HepG2 (cell line): ENCODE results near the gene NIPAL1. TPM values are rescaled to one million over a fixed set of nuclear protein-coding genes. Genes with fewer than 3 reads are reported as not detected.
A peak's percentile ranks its signal among the peaks of the same experiment; 100 is the strongest.

ENCODE experiments used
- ATAC-seq: fragments of 200-7000 bp; cut with Tn5 transposase; 3 replicates; pipeline ENCODE4 v1.9.1; 2020; ENCODE audit warnings: mild to moderate bottlenecking, moderate library complexity
- BruUV-seq: library from RNA; stranded (reverse); fragments of 400-500 nt; replicated peaks from 2 replicates; lab custom pipeline; 2021; lab: Mats Ljungman, UMichigan
- CTCF ChIA-PET: fragments of 300-600 bp; formaldehyde crosslinking; extraction: SDS; loops from one replicate; lab custom pipeline; 2021; ENCODE audit warnings: low total read pairs, inconsistent platforms, low intra/inter-chr PET ratio; lab: Yijun Ruan, JAX
- POLR2A ChIA-PET: fragments of 350-600 bp; sonication (Branson Sonifier 250); formaldehyde crosslinking; loops from one replicate; lab custom pipeline; 2020; ENCODE audit warnings: antibody characterized with exemption, inconsistent platforms; lab: Yijun Ruan, JAX
- DNase-seq: peaks from one replicate; pipeline ENCODE4 v3.0.0-alpha.2; 2015; ENCODE audit warnings: low spot score
- FAIRE-seq: peaks from 3 replicates; lab custom pipeline; 2011; peaks lifted over from hg19 to GRCh38; lab: Jason Lieb, UNC
- H2AFZ ChIP-seq: one replicate; pipeline ENCODE4 v1.6.1; 2011; ENCODE audit warnings: low read length, inconsistent platforms
- H3K27ac ChIP-seq: fragments of 300-600 bp; 3 replicates; pipeline ENCODE4 v1.8.0; 2011; ENCODE audit warnings: mixed run types, mild to moderate bottlenecking, mixed read lengths, low read length, inconsistent platforms; ENCODE audit not compliant: insufficient read depth; ENCODE audit errors: extremely low read length
- H3K27me3 ChIP-seq, 2 experiments: fragments of 200-600 bp in 1 of 2; 2 replicates in 1 of 2; 3 replicates in 1 of 2; pipeline versions ENCODE4 v1.6.0 to v1.8.0; 2011; ENCODE audit warnings: low read length in 2 of 2, mild to moderate bottlenecking in 2 of 2, moderate library complexity in 2 of 2, inconsistent platforms in 1 of 2; ENCODE audit not compliant: insufficient read depth in 2 of 2, control insufficient read depth in 1 of 2
- H3K36me3 ChIP-seq, 2 experiments: fragments of 200-600 bp in 1 of 2; replicated peaks in 1 of 2; 2 replicates in 1 of 2; 3 replicates in 1 of 2; pipeline versions ENCODE4 v1.5.1 to v1.8.0; 2011; ENCODE audit warnings: low read length in 2 of 2, inconsistent platforms in 1 of 2; ENCODE audit not compliant: insufficient read depth in 2 of 2, control insufficient read depth in 1 of 2
- H3K4me1 ChIP-seq: 2 replicates; pipeline ENCODE4 v1.5.1; 2012; ENCODE audit warnings: low read length, inconsistent platforms; ENCODE audit not compliant: insufficient read depth
- H3K4me2 ChIP-seq: 2 replicates; pipeline ENCODE4 v1.6.0; 2011; ENCODE audit warnings: low read depth, low read length, inconsistent platforms
- H3K4me3 ChIP-seq, 3 experiments: fragments of 200-600 bp in 1 of 3; sonication (generic), shearing (Covaris generic) in 1 of 3; replicated peaks in 1 of 3; 2 replicates each; pipeline ENCODE4 v1.5.1; 2011 to 2016; ENCODE audit warnings: low read length in 3 of 3, inconsistent platforms in 2 of 3, low read depth in 2 of 3, mild to moderate bottlenecking in 2 of 3, control low read depth in 1 of 3, mixed read lengths in 1 of 3; ENCODE audit not compliant: insufficient read depth in 1 of 3
- H3K79me2 ChIP-seq: one replicate; pipeline ENCODE4 v1.6.1; 2011; ENCODE audit warnings: low read length, inconsistent platforms; ENCODE audit not compliant: insufficient read depth
- H3K9ac ChIP-seq: 2 replicates; pipeline ENCODE4 v1.6.0; 2011; ENCODE audit warnings: mild to moderate bottlenecking, low read depth, low read length, inconsistent platforms; ENCODE audit not compliant: insufficient read depth
- H3K9me3 ChIP-seq: 2 replicates; pipeline ENCODE4 v1.5.1; 2012; ENCODE audit warnings: mild to moderate bottlenecking, low read length
- H4K20me1 ChIP-seq: 2 replicates; pipeline ENCODE4 v1.6.0; 2011; ENCODE audit warnings: inconsistent platforms, mild to moderate bottlenecking, low read length, moderate library complexity; ENCODE audit not compliant: insufficient read depth
- CBX5 ChIP-seq: sonication (generic); formaldehyde crosslinking; IDR thresholded peaks from 2 replicates; pipeline ENCODE4 v1.4.0; 2020; ENCODE audit warnings: missing genetic modification reagents, borderline replicate concordance
- FOSL2 ChIP-seq: sonication (generic); formaldehyde crosslinking; IDR thresholded peaks from 2 replicates; pipeline ENCODE4 v1.4.0; 2020; ENCODE audit warnings: missing genetic modification reagents
- MBD4 ChIP-seq: IDR thresholded peaks from 2 replicates; pipeline ENCODE4 v1.6.1; 2012; ENCODE audit warnings: low read length, inconsistent platforms, borderline replicate concordance
- PITX1 ChIP-seq: sonication (generic); formaldehyde crosslinking; IDR thresholded peaks from 2 replicates; pipeline ENCODE4 v1.5.1; 2020; ENCODE audit warnings: mild to moderate bottlenecking, missing genetic modification reagents
- TCF12 ChIP-seq, 2 experiments: fragments of 450-650 bp in 1 of 2; sonication (generic) in 1 of 2; formaldehyde crosslinking in 1 of 2; IDR thresholded peaks; 2 replicates each; pipeline versions ENCODE4 v1.6.1 to v1.8.0; 2017 to 2022; ENCODE audit warnings: antibody characterized with exemption in 1 of 2, mild to moderate bottlenecking in 1 of 2, missing genetic modification reagents in 1 of 2, moderate library complexity in 1 of 2
- TSC22D2 ChIP-seq: sonication (generic); formaldehyde crosslinking; IDR thresholded peaks from 2 replicates; pipeline ENCODE4 v1.5.1; 2020; ENCODE audit warnings: missing genetic modification reagents, mild to moderate bottlenecking, borderline replicate concordance
- ZNF331 ChIP-seq: sonication (generic); formaldehyde crosslinking; IDR thresholded peaks from 2 replicates; pipeline ENCODE4 v1.4.0; 2020; ENCODE audit warnings: missing genetic modification reagents
- ZNF607 ChIP-seq: sonication (generic); formaldehyde crosslinking; IDR thresholded peaks from 2 replicates; pipeline ENCODE4 v1.5.1; 2020; ENCODE audit warnings: missing genetic modification reagents, mild to moderate bottlenecking, borderline replicate concordance
- ZNF619 ChIP-seq: sonication (generic); formaldehyde crosslinking; IDR thresholded peaks from 2 replicates; pipeline ENCODE4 v1.4.0; 2020; ENCODE audit warnings: mild to moderate bottlenecking, missing genetic modification reagents
- in situ Hi-C: cut with HindIII; loops from 2 replicates; pipeline ENCODE4 v1.10.0; 2017; ENCODE audit warnings: low pct_unique_long_range_greater_than_20kb; ENCODE audit not compliant: extremely low pct_ligation_motif_present
- intact Hi-C: fragments of 100-400 bp; cut with micrococcal nuclease; formaldehyde crosslinking; loops from one replicate; pipeline ENCODE4 v1.10.0; 2022; ENCODE audit not compliant: unreplicated experiment
- polyA plus RNA-seq, 8 experiments: library from polyadenylated mRNA; depleted of rRNA in 3 of 8; stranded (reverse) in 7 of 8; unstranded in 1 of 8; fragments of >200 nt; fragmentation: Illumina TruSeq in 4 of 8; extraction: Trizol in 4 of 8; gene quantifications; 2 replicates each; pipeline versions ENCODE4 v1.2.1 to v1.2.3, GENCODE V29; 2011 to 2016; ENCODE audit warnings: low read depth in 4 of 8, missing spikeins in 1 of 8, mixed read lengths in 1 of 8; ENCODE audit not compliant: insufficient read depth in 1 of 8
- total RNA-seq, 5 experiments: library from RNA; depleted of rRNA; stranded (reverse); fragments of >200 nt; fragmentation: Illumina TruSeq; extraction: Trizol; gene quantifications; 2 replicates each; pipeline ENCODE4 v1.2.3, GENCODE V29; 2016; ENCODE audit warnings: low read depth in 1 of 5
- TF ChIP-seq, protein P1 (sequence below): sonication (generic); formaldehyde crosslinking; IDR thresholded peaks from 2 replicates; pipeline ENCODE4 v1.4.0; 2020; ENCODE audit warnings: missing genetic modification reagents
- TF ChIP-seq, protein P2 (sequence below): sonication (generic); formaldehyde crosslinking; IDR thresholded peaks from 2 replicates; pipeline ENCODE4 v1.4.0; 2020; ENCODE audit warnings: missing genetic modification reagents
- TF ChIP-seq, protein P3 (sequence below), 2 experiments: fragments of 450-650 bp in 1 of 2; sonication (generic) in 1 of 2; formaldehyde crosslinking; IDR thresholded peaks; 2 replicates each; pipeline versions ENCODE4 v1.5.0 to v1.8.0; 2020 to 2022; ENCODE audit warnings: mild to moderate bottlenecking in 1 of 2, missing genetic modification reagents in 1 of 2
- TF ChIP-seq, protein P4 (sequence below): sonication (generic); formaldehyde crosslinking; IDR thresholded peaks from 2 replicates; pipeline ENCODE4 v1.8.0; 2022; ENCODE audit warnings: missing genetic modification reagents, low read depth, mild to moderate bottlenecking, borderline replicate concordance

NIPAL1 gene
- total and polyA plus RNA-seq, 2 of the 13 experiments (the other 11 are each of a cell fraction or from before 2014, with no cell fraction given) = 1.4 to 3.4 TPM

DNA sequence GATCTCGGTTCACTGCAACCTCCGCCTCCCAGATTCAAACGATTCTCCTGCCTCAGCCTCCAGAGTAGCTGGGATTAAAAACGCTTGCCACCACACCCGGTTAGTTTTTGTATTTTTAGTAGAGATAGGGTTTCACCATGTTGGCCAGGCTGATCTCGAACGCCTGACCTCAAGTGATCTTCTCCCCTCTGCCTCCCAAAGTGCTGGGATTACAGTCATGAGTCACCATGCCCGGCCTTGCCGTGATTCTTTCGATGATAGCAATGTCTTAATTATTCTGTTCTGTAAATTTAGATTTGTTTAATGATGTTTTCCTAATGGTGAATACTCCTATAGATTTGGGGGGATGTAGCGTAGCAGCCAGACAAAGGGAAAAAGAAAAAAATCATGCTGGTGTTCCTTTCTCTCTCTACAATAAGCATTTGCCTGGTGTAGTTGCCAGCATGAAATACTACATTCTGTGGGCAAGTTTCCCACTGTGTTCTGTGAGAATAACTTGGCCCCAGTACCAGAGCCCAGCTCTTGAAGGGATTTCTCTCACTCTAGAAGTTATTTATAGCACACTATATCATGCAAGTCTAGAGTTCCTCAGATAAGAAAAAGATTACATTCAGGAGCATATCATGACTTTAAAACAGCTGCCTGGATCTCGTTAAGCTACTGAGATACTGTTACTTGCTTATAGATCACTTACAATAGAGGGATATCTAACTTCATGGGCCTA lies 15.4 kb downstream of the NIPAL1 start (continued):
- no peak for TF ChIP-seq CBX5 (CRISPR knock-in tag)
- TF ChIP-seq, protein P1, sequence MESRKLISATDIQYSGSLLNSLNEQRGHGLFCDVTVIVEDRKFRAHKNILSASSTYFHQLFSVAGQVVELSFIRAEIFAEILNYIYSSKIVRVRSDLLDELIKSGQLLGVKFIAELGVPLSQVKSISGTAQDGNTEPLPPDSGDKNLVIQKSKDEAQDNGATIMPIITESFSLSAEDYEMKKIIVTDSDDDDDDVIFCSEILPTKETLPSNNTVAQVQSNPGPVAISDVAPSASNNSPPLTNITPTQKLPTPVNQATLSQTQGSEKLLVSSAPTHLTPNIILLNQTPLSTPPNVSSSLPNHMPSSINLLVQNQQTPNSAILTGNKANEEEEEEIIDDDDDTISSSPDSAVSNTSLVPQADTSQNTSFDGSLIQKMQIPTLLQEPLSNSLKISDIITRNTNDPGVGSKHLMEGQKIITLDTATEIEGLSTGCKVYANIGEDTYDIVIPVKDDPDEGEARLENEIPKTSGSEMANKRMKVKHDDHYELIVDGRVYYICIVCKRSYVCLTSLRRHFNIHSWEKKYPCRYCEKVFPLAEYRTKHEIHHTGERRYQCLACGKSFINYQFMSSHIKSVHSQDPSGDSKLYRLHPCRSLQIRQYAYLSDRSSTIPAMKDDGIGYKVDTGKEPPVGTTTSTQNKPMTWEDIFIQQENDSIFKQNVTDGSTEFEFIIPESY = no peak
- TF ChIP-seq, protein P2, sequence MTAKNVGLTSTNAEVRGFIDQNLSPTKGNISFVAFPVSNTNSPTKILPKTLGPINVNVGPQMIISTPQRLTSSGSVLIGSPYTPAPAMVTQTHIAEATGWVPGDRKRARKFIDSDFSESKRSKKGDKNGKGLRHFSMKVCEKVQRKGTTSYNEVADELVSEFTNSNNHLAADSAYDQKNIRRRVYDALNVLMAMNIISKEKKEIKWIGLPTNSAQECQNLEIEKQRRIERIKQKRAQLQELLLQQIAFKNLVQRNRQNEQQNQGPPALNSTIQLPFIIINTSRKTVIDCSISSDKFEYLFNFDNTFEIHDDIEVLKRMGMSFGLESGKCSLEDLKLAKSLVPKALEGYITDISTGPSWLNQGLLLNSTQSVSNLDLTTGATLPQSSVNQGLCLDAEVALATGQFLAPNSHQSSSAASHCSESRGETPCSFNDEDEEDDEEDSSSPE (CRISPR knock-in tag) = no peak
- no peak for TF ChIP-seq MBD4

DNA sequence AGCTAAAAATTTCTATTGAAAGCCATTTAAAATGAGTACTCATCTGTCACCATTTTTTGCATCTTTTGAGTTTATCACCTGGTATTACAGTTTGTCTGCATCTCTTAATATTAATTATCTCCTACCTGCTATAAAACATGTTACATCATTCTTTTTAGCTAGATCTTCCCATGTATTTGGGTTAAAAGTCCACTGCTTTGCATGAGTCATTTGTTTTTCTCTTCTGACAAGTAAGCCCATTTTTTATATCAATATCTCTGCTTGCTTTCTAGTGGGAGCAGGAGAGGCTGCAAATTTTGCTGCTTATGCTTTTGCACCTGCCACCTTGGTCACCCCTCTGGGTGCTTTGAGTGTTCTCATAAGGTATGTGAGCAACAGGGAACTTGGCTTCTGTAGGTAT lies 16.1 kb downstream of the NIPAL1 start:
- Histone ChIP-seq H3K4me3 (no peak overlapping the region), H3K9ac (no peak overlapping the region), H3K27ac (peak overlapping the region; percentile 12), H2AFZ (no peak overlapping the region), H3K4me2 (no peak overlapping the region; the same call in 1 of the 2 replicates), H3K9me3 (no peaks in the 10 kb centered on the region), H3K79me2 (no peaks in the 10 kb centered on the region), H4K20me1 (no peaks in the 10 kb centered on the region), H3K4me1 (peaks cover 26% of the 10 kb centered on the region), H3K36me3 (peaks cover 0 to 1% of the 10 kb centered on the region in 2 experiments; a peak in 1 of 5 replicates), H3K27me3 (no peaks in the 10 kb centered on the region)
- in situ Hi-C loops = no loop called here
- intact Hi-C loops = loop anchor here (10.0 kb wide), 1 partner anchor 312 kb away; the partner anchor contains the start of gene SLAIN2
- peak; percentile 14 for DNase-seq
- ATAC-seq = no peak
- BruUV-seq = no TSS peak
- ChIA-PET POLR2A (no interaction called here), CTCF (no interaction called here)
- FAIRE-seq = no peak
- TF ChIP-seq PITX1 (CRISPR knock-in tag) (no peak), ZNF607 (CRISPR knock-in tag) (no peak), ZNF619 (CRISPR knock-in tag) (no peak), ZNF331 (CRISPR knock-in tag) (no peak), TCF12 (IDR thresholded peaks at IDR 0.05) (no peak), TCF12 (CRISPR knock-in tag; IDR thresholded peaks at IDR 0.05) (no peak), TSC22D2 (CRISPR knock-in tag) (no peak), FOSL2 (CRISPR knock-in tag) (0 out of 2 replicates have a peak, but pooled peaks have one; percentile 21)
- TF ChIP-seq, protein P3, sequence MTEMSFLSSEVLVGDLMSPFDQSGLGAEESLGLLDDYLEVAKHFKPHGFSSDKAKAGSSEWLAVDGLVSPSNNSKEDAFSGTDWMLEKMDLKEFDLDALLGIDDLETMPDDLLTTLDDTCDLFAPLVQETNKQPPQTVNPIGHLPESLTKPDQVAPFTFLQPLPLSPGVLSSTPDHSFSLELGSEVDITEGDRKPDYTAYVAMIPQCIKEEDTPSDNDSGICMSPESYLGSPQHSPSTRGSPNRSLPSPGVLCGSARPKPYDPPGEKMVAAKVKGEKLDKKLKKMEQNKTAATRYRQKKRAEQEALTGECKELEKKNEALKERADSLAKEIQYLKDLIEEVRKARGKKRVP (CRISPR knock-in tag; IDR thresholded peaks at IDR 0.05) = peak in 1 of 2 experiments; percentile 27; a peak in 1 of 4 replicates
- TF ChIP-seq, protein P4, sequence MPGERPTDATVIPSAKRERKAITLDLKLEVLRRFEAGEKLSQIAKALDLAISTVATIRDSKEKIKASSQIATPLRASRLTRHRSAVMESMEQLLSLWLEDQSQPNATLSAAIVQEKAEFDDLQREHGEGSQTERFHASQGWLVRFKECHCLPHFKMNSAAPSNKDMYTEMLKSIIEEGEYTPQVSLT = no peak
